HG02678 (cell line): ENCODE data around the gene TTLL11.

Experiments
- ATAC-seq: cut with Tn5 transposase; IDR thresholded peaks from one replicate; pipeline ENCODE4 v1.9.1; 2021; ENCODE audit warnings: mild to moderate bottlenecking, moderate library complexity; ENCODE audit not compliant: unreplicated experiment

TTLL11 gene

GRCh38 chr9:121839726-121840500 lies 253.2 kb downstream of the TTLL11 start:
- no peak for ATAC-seq

GRCh38 chr9:121838746-121839669 lies 254.1 kb downstream of the TTLL11 start:
- no peak for ATAC-seq

GRCh38 chr9:121837113-121837961 lies 255.8 kb downstream of the TTLL11 start:
- no peak for ATAC-seq

GRCh38 chr9:121836366-121836885 lies 256.7 kb downstream of the TTLL11 start:
- no peak for ATAC-seq

GRCh38 chr9:121835587-121836365 lies 257.3 kb downstream of the TTLL11 start:
- no peak for ATAC-seq

- ATAC-seq = no peak
Measured at GRCh38 chr9:121833061-121833460, 260.0 kb downstream of the TTLL11 start.

- ATAC-seq = no peak
Measured at GRCh38 chr9:121831869-121832268, 261.2 kb downstream of the TTLL11 start.

GRCh38 chr9:121830441-121831140 lies 262.5 kb downstream of the TTLL11 start:
- no peak for ATAC-seq

- ATAC-seq = no peak
Measured at GRCh38 chr9:121827251-121827967, 265.7 kb downstream of the TTLL11 start.

GRCh38 chr9:121826711-121827110 lies 266.4 kb downstream of the TTLL11 start:
- ATAC-seq = no peak

- no peak for ATAC-seq
Measured at GRCh38 chr9:121825031-121825691, 267.9 kb downstream of the TTLL11 start.

GRCh38 chr9:121824651-121825030 lies 268.5 kb downstream of the TTLL11 start:
- no peak for ATAC-seq

GRCh38 chr9:121823451-121824169 lies 269.5 kb downstream of the TTLL11 start:
- ATAC-seq = no peak

- ATAC-seq = no peak
Measured at GRCh38 chr9:121822093-121823085, 270.7 kb downstream of the TTLL11 start.

- ATAC-seq = no peak
Measured at GRCh38 chr9:121821326-121821725, 271.8 kb downstream of the TTLL11 start.

- ATAC-seq = no peak
Measured at GRCh38 chr9:121820286-121821005, 272.7 kb downstream of the TTLL11 start.
